Stimulated activated memory B cell treated with anti-CD40 and anti-IgM and Interleukin-4, amounts not matched to agents 10 μg/mL and 1 μg/mL and 100 μg/mL, for 72 hours (primary cell): ENCODE data around the gene SPINK1.
"Not testable (repeated sequence)": the region's sequence is repeated elsewhere in the genome, so short reads cannot be mapped to it uniquely, and the experiment has no call there.

Experiments used
- ATAC-seq: fragments of 150-1000 bp; cut with Tn5 transposase; 2 replicates; pipeline ENCODE4 v1.10.0; 2021
- H3K27ac Mint-ChIP-seq: one replicate; pipeline ENCODE4 v1.8.0; 2022; ENCODE audit warnings: mild to moderate bottlenecking, mixed read lengths
- H3K27me3 Mint-ChIP-seq: one replicate; pipeline ENCODE4 v1.8.0; 2022; ENCODE audit warnings: mixed read lengths
- H3K36me3 Mint-ChIP-seq: one replicate; pipeline ENCODE4 v1.8.0; 2022; ENCODE audit warnings: mixed read lengths
- H3K4me1 Mint-ChIP-seq: one replicate; pipeline ENCODE4 v1.8.0; 2022; ENCODE audit warnings: mixed read lengths
- H3K4me3 Mint-ChIP-seq: one replicate; pipeline ENCODE4 v1.8.0; 2022; ENCODE audit warnings: mild to moderate bottlenecking, moderate library complexity, mixed read lengths
- H3K9me3 Mint-ChIP-seq: one replicate; pipeline ENCODE4 v1.8.0; 2022; ENCODE audit warnings: mixed read lengths

SPINK1 gene, protein sequence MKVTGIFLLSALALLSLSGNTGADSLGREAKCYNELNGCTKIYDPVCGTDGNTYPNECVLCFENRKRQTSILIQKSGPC

DNA sequence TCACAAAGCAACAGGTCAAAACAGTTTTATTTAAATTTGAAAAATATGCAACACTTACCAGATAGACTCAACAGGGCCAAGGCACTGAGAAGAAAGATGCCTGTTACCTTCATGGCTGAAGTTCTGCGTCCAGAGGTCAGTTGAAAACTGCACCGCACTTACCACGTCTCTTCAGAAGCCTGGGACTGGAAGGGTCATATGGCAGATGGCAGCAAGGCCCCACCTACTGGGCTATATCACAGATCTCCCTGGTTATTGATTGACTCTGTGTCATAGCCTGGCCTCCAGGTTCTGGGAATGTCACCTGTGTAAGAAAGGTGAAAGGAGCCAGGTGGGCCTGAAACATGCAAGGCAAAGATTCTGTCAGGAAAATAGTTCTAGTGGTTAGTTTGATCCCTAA lies at the start of gene SPINK1:
SPINK1 (minus strand) TSS at position 207 of the 400 bp plus-strand sequence; CDS start at position 113, 94 bp downstream.
- ATAC-seq = no peak
- H3K27me3 Mint-ChIP-seq = no peaks in the 10 kb centered on the region
- no peaks in the 10 kb centered on the region for H3K36me3 Mint-ChIP-seq
- no peaks in the 10 kb centered on the region for H3K9me3 Mint-ChIP-seq
- H3K4me1 Mint-ChIP-seq = no peaks in the 10 kb centered on the region
- no peak within 1 kb of the TSS for H3K27ac Mint-ChIP-seq
- no peak within 1 kb of the TSS for H3K4me3 Mint-ChIP-seq

- H3K4me1 Mint-ChIP-seq = no peaks in the 10 kb centered on the region
- H3K9me3 Mint-ChIP-seq = peaks cover 3% of the 10 kb centered on the region
- H3K36me3 Mint-ChIP-seq = no peaks in the 10 kb centered on the region
- peak; percentile 18 for ATAC-seq
- no peaks in the 10 kb centered on the region for H3K27me3 Mint-ChIP-seq
- H3K27ac Mint-ChIP-seq = no peak overlapping the region
- H3K4me3 Mint-ChIP-seq = no peak overlapping the region
Measured at GRCh38 chr5:147880487-147880886, 49.0 kb upstream of the SPINK1 start.

DNA sequence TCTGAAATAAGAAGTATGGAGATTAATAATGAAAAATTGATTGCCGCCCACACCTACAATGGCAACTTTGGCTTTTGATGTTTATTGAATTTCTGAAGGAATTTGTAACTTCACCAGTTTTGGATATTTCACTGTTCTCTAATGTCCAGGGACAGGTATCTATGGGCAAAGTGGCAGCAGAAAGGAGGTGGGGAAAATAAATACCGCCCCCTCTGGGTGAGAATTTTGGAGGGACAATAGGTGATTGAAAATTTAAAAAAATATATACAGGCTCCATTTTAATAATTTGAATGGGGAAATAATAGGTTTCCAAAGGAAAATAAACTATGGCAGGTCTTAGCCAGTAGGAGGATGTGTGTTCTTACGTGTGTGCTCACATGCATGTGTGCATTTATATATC lies 48.3 kb upstream of the SPINK1 start:
- no peaks in the 10 kb centered on the region for H3K4me1 Mint-ChIP-seq
- H3K4me3 Mint-ChIP-seq = no peak overlapping the region
- no peak overlapping the region for H3K27ac Mint-ChIP-seq
- no peak for ATAC-seq
- no peaks in the 10 kb centered on the region for H3K27me3 Mint-ChIP-seq
- H3K36me3 Mint-ChIP-seq = no peaks in the 10 kb centered on the region
- H3K9me3 Mint-ChIP-seq = peaks cover 3% of the 10 kb centered on the region

- H3K4me3 Mint-ChIP-seq = no peak within 1 kb of the TSS
- no peaks in the 10 kb centered on the region for H3K36me3 Mint-ChIP-seq
- no peak within 1 kb of the TSS for H3K27ac Mint-ChIP-seq
- no peak for ATAC-seq
- H3K27me3 Mint-ChIP-seq = no peaks in the 10 kb centered on the region
- H3K4me1 Mint-ChIP-seq = no peaks in the 10 kb centered on the region
- H3K9me3 Mint-ChIP-seq = peaks cover 3% of the 10 kb centered on the region
Measured at GRCh38 chr5:147878066-147878759, 46.7 kb upstream of the SPINK1 start, which contains the start of gene SCGB3A2. Gene SCGB3A2, plus strand, starts transcription at chr5:147878711. Its CDS starts 93 bp downstream, at chr5:147878804.

DNA sequence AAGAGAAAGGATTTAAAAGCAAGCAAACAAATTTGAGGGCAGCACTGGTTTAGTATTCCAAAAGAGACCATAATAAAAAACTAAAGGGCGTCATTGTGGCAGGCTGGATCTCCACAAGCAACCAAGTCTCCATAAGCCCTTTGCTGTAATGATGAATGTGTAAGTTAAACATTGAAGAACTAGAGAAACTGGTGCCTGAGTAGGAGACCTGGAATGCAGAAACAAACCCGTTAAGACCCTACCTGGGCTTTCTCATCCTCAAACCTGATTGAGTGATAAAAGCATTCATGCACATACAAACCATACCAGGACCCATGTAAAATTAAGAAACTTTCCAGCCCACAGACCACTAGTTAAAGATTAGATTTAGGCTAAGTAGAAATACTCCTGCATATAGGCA lies 45.2 kb upstream of the SPINK1 start:
- Mint-ChIP-seq H3K36me3 (no peaks in the 10 kb centered on the region), H3K9me3 (peaks cover 6% of the 10 kb centered on the region), H3K27ac (no peak overlapping the region), H3K4me1 (no peaks in the 10 kb centered on the region), H3K4me3 (no peak overlapping the region), H3K27me3 (no peaks in the 10 kb centered on the region)
- ATAC-seq = no peak

DNA sequence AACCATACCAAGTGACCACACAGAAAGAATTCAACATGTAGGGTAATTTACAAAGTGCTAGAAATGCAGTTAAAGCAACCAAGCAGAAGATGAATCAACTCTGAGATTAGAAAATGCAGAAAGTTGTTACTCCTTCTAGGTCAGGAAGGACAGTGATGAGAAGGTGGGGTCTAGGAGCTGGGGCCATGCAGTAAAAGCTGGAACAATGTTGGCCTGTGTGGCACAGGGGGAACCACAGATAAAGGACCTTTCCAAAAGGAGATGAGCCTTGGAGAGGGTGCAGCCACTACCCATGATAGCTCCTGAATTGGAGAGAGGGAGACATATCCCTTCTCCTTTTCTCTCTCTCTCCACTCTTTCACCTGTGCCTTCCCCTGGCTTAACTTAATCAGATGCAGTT lies 44.7 kb upstream of the SPINK1 start:
- ATAC-seq = no peak
- Mint-ChIP-seq H3K4me1 (no peaks in the 10 kb centered on the region), H3K36me3 (no peaks in the 10 kb centered on the region)

DNA sequence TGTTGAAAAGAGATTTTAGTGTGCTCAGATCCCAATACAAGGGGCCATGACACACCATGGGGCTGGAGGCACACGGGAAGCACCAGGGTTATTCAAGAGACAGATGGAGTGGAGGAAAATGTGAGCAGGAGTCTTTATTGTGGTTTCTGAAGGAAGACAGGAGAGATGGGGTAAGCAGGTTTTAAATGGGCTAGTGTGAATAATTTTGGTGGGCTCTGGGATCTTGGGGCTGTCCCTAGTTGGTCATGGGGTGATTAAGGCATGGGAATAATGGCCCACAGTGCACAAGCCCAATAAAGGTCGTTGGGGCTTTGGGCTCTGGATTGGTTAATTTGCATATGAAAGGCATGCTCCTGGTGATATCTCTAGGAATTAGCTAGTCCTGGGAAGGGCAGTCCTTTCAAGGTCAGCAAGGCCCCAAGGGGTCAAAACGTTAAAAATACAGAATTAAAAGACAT lies 43.5 kb upstream of the SPINK1 start:
- Mint-ChIP-seq H3K27me3 (no peaks in the 10 kb centered on the region), H3K27ac (no peak overlapping the region), H3K9me3 (peaks cover 3% of the 10 kb centered on the region), H3K4me1 (no peaks in the 10 kb centered on the region), H3K4me3 (no peak overlapping the region), H3K36me3 (no peaks in the 10 kb centered on the region)
- no peak for ATAC-seq

More for the DNA sequence above, 44.7 kb upstream of the SPINK1 start:
- no peak overlapping the region for H3K27ac Mint-ChIP-seq
- peaks cover 6% of the 10 kb centered on the region for H3K9me3 Mint-ChIP-seq
- H3K27me3 Mint-ChIP-seq = no peaks in the 10 kb centered on the region
- H3K4me3 Mint-ChIP-seq = no peak overlapping the region

- H3K27ac Mint-ChIP-seq, H3K9me3 Mint-ChIP-seq, H3K4me3 Mint-ChIP-seq, H3K36me3 Mint-ChIP-seq, H3K4me1 Mint-ChIP-seq, ATAC-seq, H3K27me3 Mint-ChIP-seq: not testable (repeated sequence)
Measured at GRCh38 chr5:147874118-147874875, 42.8 kb upstream of the SPINK1 start.

DNA sequence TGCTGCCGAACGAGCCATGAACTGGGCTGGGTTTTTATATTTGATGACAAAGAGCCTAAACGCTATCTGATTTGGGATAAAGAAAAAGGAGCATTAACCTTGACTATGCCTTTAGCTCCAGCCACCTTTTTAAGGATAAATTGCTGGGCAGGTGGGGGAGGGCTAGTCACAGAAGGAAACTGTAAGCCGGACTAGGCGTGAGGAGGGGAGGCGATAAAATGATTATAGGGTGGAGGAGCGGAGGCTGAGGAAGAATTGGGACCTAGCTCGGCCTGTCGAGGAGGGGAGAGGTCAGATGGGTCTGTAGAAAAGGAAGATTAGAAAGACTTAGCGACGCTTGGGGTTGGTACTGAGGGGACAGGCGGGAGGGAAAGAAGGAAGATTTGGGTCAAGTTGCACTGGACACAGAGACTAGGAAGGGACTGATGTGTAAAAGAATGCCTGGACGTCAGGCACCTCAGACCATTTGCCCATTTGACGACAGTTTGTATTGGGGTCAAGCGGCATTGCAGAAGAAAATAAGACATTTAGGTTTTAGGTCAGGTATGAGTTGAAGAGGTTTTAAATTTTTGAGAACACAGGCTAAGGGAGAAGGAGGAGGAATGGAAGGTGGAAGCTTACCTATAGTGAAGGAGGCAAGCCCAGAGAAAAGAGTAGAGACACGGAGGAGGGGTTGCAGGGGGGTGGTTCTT lies 41.4 kb upstream of the SPINK1 start:
- H3K4me3 Mint-ChIP-seq, H3K36me3 Mint-ChIP-seq, H3K4me1 Mint-ChIP-seq, H3K9me3 Mint-ChIP-seq, H3K27me3 Mint-ChIP-seq, ATAC-seq, H3K27ac Mint-ChIP-seq: not testable (repeated sequence)

GRCh38 chr5:147871980-147872549 lies 40.6 kb upstream of the SPINK1 start:
- H3K9me3 Mint-ChIP-seq, ATAC-seq, H3K27me3 Mint-ChIP-seq, H3K27ac Mint-ChIP-seq, H3K4me3 Mint-ChIP-seq, H3K36me3 Mint-ChIP-seq, H3K4me1 Mint-ChIP-seq: not testable (repeated sequence)

DNA sequence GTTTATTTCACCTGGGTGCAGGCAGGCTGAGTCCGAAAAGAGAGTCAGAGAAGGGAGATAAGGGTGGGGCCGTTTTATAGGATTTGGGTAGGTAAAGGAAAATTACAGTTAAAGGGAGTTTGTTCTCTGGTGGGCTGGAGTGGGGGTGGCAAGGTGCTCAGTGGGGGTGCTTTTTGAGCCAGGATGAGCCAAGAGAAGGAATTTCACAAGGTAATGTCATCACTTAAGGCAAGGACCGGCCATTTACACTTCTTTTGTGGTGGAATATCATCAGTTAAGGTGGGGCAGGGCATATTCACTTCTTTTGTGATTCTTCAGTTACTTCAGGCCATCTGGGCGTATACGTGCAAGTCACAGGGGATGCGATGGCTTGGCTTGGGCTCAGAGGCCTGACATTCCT lies 38.4 kb upstream of the SPINK1 start:
- H3K36me3 Mint-ChIP-seq, H3K27me3 Mint-ChIP-seq, H3K9me3 Mint-ChIP-seq, H3K4me3 Mint-ChIP-seq, ATAC-seq, H3K27ac Mint-ChIP-seq, H3K4me1 Mint-ChIP-seq: not testable (repeated sequence)

DNA sequence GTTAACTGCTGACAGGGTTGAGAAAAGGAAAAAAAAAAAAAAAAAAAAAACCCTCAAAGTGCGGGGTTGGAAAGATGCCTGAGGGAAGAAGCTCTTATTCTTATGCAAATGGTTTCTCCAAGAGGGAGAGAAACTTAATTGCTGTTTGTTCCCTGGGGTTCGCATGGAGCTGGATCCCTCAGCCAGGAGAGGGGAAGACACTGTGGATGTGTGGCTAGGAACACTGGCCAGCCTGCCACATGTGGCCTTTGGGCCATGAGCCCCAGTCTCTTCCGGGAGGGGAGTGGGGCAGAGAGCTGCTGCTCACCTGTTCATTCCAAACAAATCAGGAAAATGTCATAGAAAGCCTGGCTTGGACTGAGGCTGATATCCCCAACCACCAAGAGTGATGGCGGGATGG lies 37.6 kb upstream of the SPINK1 start:
- peaks cover 3% of the 10 kb centered on the region for H3K9me3 Mint-ChIP-seq
- ATAC-seq = no peak

DNA sequence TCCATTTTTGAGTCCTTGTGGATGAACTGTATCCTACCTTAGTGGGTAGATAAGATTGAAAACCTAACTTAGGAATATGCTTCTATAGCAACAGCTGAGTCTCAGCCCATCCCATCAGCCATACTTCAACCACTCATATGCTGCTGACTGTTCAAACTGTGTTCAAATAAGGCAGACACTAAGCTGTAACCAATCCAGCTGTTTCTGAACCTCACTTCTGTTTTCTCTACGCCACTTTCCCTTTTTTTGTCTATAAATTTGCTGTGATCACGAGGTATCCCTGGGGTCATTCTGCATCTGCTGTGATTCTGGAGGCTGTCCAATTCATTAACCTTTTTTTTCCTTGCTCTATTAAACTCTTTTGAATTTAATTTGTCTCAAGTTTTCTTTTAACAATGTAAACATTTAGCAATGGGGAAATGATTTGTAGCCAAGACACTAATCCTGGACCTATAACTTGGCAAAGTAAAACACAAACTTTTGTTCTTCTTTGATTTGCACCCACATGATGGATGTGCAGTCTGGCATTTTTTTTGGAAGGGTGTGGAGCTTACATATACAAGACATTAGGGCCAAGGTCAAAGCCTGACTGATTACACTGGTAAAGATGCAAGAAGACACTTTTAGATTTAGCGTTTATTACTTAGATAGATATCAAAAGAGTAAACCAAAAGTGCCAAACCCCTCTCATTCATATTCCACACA lies 32.1 kb upstream of the SPINK1 start:
- Mint-ChIP-seq H3K4me3 (no peak overlapping the region), H3K27ac (no peak overlapping the region), H3K27me3 (no peaks in the 10 kb centered on the region), H3K9me3 (no peaks in the 10 kb centered on the region), H3K4me1 (no peaks in the 10 kb centered on the region), H3K36me3 (no peaks in the 10 kb centered on the region)
- ATAC-seq = no peak

More for the DNA sequence above, 37.6 kb upstream of the SPINK1 start:
- Mint-ChIP-seq H3K27ac (no peak overlapping the region), H3K4me3 (no peak overlapping the region), H3K36me3 (no peaks in the 10 kb centered on the region), H3K27me3 (no peaks in the 10 kb centered on the region), H3K4me1 (no peaks in the 10 kb centered on the region)

GRCh38 chr5:147860641-147861025 lies 29.2 kb upstream of the SPINK1 start:
- Mint-ChIP-seq H3K27me3 (no peaks in the 10 kb centered on the region), H3K9me3 (no peaks in the 10 kb centered on the region), H3K4me1 (no peaks in the 10 kb centered on the region), H3K4me3 (no peak overlapping the region), H3K27ac (no peak overlapping the region), H3K36me3 (no peaks in the 10 kb centered on the region)
- no peak for ATAC-seq
